GM13976 (cell line): ENCODE measurements around the gene AAMDC.
A peak's percentile ranks its signal among the peaks of the same experiment; 100 is the strongest.
"Not testable (repeated sequence)": the region's sequence is repeated elsewhere in the genome, so short reads cannot be mapped to it uniquely, and the experiment has no call there.

Experiments
- DNase-seq: peaks from one replicate; pipeline ENCODE4 v3.0.0; 2012; ENCODE audit warnings: low spot score
- in situ Hi-C: fragments of 300-500 bp; cut with MboI; formaldehyde crosslinking; loops from one replicate; pipeline ENCODE4 v1.12.0; 2022; ENCODE audit warnings: low sequenced_read_pairs, mixed read lengths, inconsistent platforms; ENCODE audit not compliant: unreplicated experiment
- TF ChIP-seq, protein P1 (sequence below): IDR thresholded peaks from 2 replicates; pipeline ENCODE4 v1.5.1; 2012; ENCODE audit warnings: borderline replicate concordance, mild to moderate bottlenecking; ENCODE audit not compliant: insufficient read depth; ENCODE audit errors: extremely low read depth, missing control alignments, control extremely low read depth

AAMDC gene

GRCh38 chr11:77868744-77869143, 47.8 kb downstream of the AAMDC start:
- TF ChIP-seq, protein P1, sequence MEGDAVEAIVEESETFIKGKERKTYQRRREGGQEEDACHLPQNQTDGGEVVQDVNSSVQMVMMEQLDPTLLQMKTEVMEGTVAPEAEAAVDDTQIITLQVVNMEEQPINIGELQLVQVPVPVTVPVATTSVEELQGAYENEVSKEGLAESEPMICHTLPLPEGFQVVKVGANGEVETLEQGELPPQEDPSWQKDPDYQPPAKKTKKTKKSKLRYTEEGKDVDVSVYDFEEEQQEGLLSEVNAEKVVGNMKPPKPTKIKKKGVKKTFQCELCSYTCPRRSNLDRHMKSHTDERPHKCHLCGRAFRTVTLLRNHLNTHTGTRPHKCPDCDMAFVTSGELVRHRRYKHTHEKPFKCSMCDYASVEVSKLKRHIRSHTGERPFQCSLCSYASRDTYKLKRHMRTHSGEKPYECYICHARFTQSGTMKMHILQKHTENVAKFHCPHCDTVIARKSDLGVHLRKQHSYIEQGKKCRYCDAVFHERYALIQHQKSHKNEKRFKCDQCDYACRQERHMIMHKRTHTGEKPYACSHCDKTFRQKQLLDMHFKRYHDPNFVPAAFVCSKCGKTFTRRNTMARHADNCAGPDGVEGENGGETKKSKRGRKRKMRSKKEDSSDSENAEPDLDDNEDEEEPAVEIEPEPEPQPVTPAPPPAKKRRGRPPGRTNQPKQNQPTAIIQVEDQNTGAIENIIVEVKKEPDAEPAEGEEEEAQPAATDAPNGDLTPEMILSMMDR, result no peak
- DNase-seq, result no peak
- in situ Hi-C loops, result no loop called here

- in situ Hi-C loops, result no loop called here
- DNase-seq, result no peak
- TF ChIP-seq, protein P1, result no peak
Observed at GRCh38 chr11:77871855-77872254, 50.9 kb downstream of the AAMDC start.

DNA sequence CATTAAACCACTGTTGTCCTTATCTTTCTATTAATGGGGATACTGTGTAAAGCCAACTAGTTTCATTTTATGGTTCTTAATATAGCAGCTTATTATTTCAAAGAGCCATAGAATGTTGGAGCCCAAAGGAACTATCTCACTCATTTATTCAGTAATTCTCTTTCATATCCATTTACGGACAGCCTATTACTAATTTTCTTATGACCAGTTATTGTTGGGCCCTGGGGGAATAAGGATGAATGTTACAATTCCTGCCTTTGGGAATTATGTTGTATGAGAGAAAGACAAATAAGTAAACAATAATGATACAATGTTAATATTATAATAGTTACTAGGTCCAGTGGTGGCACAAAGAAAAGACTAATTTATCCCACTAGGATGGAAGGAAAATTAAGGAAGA, 52.4 kb downstream of the AAMDC start:
- in situ Hi-C loops, result no loop called here
- TF ChIP-seq, protein P1, result no peak
- no peak for DNase-seq

DNA sequence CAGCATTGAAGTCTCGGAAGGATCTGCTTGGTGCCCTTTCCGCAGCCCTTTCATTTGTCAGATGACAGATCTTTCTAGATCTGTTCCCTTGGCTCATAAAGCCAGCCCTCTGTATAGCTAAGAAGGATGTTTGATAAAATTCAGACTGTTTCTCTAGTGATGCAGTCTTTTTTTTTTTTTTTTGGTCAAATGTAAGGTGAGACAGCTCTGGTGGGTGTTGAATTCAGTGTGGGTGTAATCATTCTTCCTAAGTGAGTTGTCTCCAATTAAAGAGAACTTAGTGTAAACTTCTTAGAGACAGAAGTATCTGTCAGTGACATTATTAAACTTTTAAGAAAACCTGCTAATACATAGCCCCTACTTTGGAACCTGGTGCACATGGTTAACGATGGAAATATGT, 53.3 kb downstream of the AAMDC start:
- TF ChIP-seq, protein P1, result no peak
- DNase-seq, result no peak
- in situ Hi-C loops, result no loop called here

DNA sequence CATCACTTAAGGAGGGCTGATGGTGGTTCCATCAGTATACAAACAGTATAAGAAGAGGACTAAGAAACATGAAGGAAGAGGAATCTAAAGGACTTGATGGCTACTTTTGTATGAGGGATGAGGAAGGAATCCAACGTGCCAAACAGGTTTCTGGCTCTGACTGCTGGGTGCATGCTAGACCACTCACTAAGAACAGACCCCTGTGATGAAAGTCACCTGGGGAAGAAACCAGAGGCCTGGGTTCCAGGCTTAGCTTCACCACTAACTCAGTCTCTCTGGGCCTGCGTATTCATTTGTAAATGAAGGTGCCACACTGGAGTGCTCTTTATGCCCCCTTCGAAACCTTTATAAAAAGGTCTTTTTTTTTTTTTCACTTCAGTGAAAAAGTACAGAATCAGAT, 55.1 kb downstream of the AAMDC start:
- TF ChIP-seq, protein P1, result no peak
- no peak for DNase-seq
- in situ Hi-C loops, result no loop called here

- DNase-seq, in situ Hi-C loops: not testable (repeated sequence)
Observed at GRCh38 chr11:77878247-77878646, 57.3 kb downstream of the AAMDC start.

GRCh38 chr11:77879218-77879617, 58.3 kb downstream of the AAMDC start:
- in situ Hi-C loops, result no loop called here
- TF ChIP-seq, protein P1, result no peak
- peak; percentile 15 for DNase-seq
